Activated T-cell treated with anti-CD3 and anti-CD28 coated beads, Interleukin-2, amount 50 U/mL, for 24 hours (primary cell): ENCODE measurements around the gene RILPL1.
"Not testable (repeated sequence)": the region's sequence is repeated elsewhere in the genome, so short reads cannot be mapped to it uniquely, and the experiment has no call there.

Source experiments
- DNase-seq: peaks from one replicate; pipeline ENCODE4 v3.0.0-alpha.2; 2020
- H3K27ac Mint-ChIP-seq: 2 replicates; pipeline ENCODE4 v1.8.0; 2020; ENCODE audit warnings: mild to moderate bottlenecking, mixed read lengths
- H3K27me3 Mint-ChIP-seq: 2 replicates; pipeline ENCODE4 v1.8.0; 2020; ENCODE audit warnings: mixed read lengths
- H3K36me3 Mint-ChIP-seq: 2 replicates; pipeline ENCODE4 v1.8.0; 2020; ENCODE audit warnings: low read depth, mixed read lengths
- H3K4me1 Mint-ChIP-seq: 2 replicates; pipeline ENCODE4 v1.8.0; 2020; ENCODE audit warnings: low read depth, mixed read lengths
- H3K4me3 Mint-ChIP-seq: 2 replicates; pipeline ENCODE4 v1.8.0; 2020; ENCODE audit warnings: mild to moderate bottlenecking, moderate library complexity, mixed read lengths
- H3K9me3 Mint-ChIP-seq: 2 replicates; pipeline ENCODE4 v1.8.0; 2020; ENCODE audit warnings: mixed read lengths

RILPL1 gene, protein sequence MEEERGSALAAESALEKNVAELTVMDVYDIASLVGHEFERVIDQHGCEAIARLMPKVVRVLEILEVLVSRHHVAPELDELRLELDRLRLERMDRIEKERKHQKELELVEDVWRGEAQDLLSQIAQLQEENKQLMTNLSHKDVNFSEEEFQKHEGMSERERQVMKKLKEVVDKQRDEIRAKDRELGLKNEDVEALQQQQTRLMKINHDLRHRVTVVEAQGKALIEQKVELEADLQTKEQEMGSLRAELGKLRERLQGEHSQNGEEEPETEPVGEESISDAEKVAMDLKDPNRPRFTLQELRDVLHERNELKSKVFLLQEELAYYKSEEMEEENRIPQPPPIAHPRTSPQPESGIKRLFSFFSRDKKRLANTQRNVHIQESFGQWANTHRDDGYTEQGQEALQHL

DNA sequence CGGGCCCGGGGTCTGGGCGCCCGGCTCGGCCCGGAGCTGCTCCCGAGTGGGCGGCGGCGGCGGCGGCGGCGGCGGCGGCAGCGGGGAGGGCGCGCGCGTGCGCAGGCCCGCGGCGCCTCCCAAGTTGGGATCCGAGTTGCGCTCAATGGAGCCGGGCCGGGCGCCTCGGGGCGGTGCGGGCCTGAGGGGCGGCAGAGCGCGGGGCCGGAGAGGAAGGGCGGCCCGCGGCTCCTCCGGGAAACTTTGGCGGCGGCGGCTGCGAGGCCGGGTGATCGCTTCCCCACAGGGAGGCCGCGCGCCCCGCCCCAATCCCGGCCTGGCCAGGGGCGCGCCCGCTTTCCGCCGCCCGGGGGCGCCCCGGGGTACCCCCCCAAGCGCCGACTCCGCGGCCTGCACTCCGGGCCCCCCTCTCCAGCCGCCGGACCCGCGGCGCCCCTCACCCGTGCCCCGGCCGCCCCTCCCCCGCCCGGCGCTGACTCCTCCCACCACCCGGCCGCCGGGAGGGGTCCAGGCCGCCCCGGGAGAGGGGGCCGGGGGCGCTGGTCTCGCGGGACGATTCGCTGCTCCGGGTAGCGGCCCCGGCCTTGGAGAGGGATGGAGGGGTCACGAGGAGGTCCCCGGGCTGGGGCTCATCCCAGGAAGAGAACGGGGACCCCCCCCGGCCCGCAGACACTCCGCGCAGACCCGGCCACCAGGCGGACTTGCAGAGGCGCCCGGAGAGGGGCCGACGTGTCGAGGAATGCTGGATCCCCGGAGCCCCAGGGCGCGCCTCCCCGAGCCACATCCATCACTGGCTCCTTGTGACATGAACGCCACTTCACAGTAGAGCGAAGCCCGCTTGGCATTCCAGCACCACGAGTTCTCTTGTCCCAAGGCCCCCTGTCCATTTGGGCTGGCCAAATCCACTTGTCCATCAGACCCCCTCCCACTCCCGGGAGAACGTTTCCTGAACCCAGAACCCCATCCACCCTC lies at the start of gene RILPL1:
Gene RILPL1, minus strand, starts transcription at position 48 of the 972 bp plus-strand sequence. CDS start 237 bp downstream, outside the sequence.
- peak; percentile 79 for DNase-seq
- H3K36me3 Mint-ChIP-seq = no peaks in the 10 kb centered on the region
- peak within 1 kb of the TSS; percentile 85 for H3K27ac Mint-ChIP-seq
- no peaks in the 10 kb centered on the region for H3K9me3 Mint-ChIP-seq
- H3K27me3 Mint-ChIP-seq = peaks cover 5% of the 10 kb centered on the region
- H3K4me3 Mint-ChIP-seq = peak within 1 kb of the TSS; percentile 80
- H3K4me1 Mint-ChIP-seq = peaks cover 26% of the 10 kb centered on the region

DNA sequence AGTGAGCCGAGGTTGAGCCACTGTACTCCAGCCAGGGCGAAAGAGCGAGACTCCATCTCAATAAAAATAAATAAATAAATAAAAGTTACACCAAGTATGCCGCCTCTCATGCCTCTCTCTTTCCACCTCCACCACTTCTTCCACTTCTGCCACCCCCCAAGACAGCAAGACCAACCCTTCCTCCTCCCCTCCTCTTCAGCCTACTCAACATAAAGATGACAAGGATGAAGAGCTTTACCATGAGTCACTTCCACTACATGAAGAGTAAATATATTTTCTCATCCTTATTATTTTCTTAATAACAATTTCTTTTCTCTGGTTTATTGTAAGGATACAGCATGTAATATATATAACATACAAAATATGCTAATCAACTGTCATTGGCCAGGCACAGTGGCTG lies 47.3 kb upstream of the RILPL1 start:
- H3K27ac Mint-ChIP-seq = peak overlapping the region; percentile 8
- DNase-seq = no peak
- no peaks in the 10 kb centered on the region for H3K27me3 Mint-ChIP-seq
- peaks cover 21% of the 10 kb centered on the region for H3K4me1 Mint-ChIP-seq
- peaks cover 20% of the 10 kb centered on the region for H3K36me3 Mint-ChIP-seq
- H3K9me3 Mint-ChIP-seq = no peaks in the 10 kb centered on the region
- no peak overlapping the region for H3K4me3 Mint-ChIP-seq

DNA sequence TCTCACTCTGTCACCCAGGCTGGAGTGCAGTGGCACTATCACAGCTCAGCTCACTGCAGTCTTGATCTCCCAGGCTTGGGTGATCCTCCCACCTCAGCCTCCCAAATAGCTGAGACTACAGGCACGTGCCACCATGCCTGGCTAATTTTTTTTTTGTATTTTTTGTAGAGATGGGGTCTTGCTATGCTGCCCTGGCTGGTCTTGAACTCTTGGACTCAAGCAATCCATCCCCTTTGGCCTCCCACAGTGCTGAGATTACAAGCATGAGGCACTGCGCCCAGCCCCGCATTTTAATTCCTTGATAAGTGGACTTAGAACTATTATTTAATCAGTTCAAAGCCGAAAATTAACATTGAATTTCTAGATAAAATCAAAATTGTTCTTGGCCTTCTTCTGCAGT lies 45.3 kb upstream of the RILPL1 start:
- not testable (repeated sequence) for H3K9me3 Mint-ChIP-seq, H3K4me3 Mint-ChIP-seq, H3K27me3 Mint-ChIP-seq, DNase-seq, H3K36me3 Mint-ChIP-seq, H3K27ac Mint-ChIP-seq
- H3K4me1 Mint-ChIP-seq = peaks cover 14% of the 10 kb centered on the region

DNA sequence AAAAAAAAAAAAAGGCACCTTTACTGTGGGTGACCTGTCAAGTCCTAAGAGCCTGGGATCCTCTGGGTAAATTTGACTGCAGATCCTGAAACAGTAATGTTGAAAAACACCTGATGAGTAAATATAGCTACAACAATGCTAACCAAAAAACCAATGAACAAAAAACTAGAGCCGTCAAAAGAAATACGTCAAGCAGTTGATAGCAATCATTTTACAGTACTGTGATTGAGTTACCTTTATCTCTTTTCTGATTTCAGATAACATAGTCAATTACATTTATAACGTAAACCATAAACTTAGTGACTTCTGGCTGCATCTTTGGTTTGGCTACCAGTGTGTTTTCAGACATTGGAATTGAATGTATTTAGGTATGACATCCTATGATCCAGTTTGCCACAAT lies 44.7 kb upstream of the RILPL1 start:
- Mint-ChIP-seq H3K4me3 (no peak overlapping the region), H3K27ac (no peak overlapping the region), H3K4me1 (peaks cover 14% of the 10 kb centered on the region), H3K36me3 (peaks cover 1% of the 10 kb centered on the region), H3K9me3 (no peaks in the 10 kb centered on the region), H3K27me3 (no peaks in the 10 kb centered on the region)
- DNase-seq = no peak

DNA sequence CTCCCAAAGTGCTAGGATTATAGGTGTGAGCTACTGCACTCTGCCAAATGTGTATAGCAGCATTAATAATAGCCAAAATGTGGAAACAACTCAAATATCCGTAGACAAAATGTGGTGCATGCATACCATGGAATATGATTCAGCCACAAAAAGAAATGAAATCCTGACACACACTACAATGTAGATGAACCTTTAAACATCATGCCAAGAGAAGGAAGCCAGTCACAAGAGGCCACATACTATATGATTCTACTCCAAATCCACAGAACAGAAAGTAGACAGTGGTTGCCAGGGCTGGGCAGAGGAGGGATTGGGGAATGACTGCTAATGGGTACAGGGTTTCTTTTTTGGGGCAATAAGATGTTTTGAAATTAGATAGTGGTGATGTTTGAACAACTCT lies 43.1 kb upstream of the RILPL1 start:
- no peak overlapping the region for H3K4me3 Mint-ChIP-seq
- H3K27me3 Mint-ChIP-seq = no peaks in the 10 kb centered on the region
- H3K4me1 Mint-ChIP-seq = peaks cover 3% of the 10 kb centered on the region
- DNase-seq = no peak
- no peaks in the 10 kb centered on the region for H3K9me3 Mint-ChIP-seq
- H3K27ac Mint-ChIP-seq = no peak overlapping the region
- H3K36me3 Mint-ChIP-seq = no peaks in the 10 kb centered on the region

DNA sequence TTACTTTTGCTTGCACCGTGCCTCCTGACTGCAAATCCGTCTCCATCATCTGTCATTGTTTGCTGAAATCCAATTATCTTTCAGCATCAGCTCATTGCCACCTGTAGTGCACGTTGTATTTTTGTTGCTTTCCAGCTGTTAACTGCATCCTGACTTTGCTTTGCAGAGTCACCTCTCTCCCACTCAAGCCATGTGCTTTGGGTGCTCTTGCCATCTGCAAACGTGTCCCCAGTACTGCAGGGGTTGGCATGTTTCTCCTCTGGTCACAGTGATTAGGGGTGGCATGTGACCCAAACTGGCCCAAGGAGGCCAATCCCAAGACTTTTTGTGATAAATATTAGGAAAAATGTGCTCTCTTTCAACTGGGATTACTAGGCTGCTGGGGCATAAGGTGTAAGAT lies 40.4 kb upstream of the RILPL1 start:
- no peak overlapping the region for H3K27ac Mint-ChIP-seq
- H3K4me1 Mint-ChIP-seq = peaks cover 7% of the 10 kb centered on the region
- no peaks in the 10 kb centered on the region for H3K36me3 Mint-ChIP-seq

DNA sequence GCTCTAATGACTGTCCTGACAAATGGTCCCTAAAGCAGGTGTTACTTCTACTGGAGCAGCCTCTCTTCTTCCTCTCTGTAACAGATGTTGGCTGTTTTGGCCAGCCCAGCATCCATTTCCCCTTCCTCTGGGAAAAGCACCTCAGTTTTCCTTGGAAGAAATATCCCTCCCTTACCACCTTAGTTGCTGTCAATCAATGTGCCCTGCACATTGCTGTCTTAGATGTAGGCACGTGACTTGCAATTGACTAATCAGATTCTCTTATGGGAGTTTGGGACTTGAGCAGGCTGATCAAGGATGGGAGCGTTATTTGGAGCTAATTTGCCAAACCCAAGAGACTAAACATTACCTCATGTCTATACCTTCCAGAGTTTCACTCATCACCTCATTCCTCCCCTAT lies 38.9 kb upstream of the RILPL1 start:
- no peak overlapping the region for H3K27ac Mint-ChIP-seq
- no peaks in the 10 kb centered on the region for H3K36me3 Mint-ChIP-seq
- H3K4me1 Mint-ChIP-seq = peaks cover 7% of the 10 kb centered on the region
- DNase-seq = no peak
- H3K9me3 Mint-ChIP-seq = no peaks in the 10 kb centered on the region
- no peaks in the 10 kb centered on the region for H3K27me3 Mint-ChIP-seq
- H3K4me3 Mint-ChIP-seq = no peak overlapping the region

More for the DNA sequence above, 40.4 kb upstream of the RILPL1 start:
- Mint-ChIP-seq H3K9me3 (no peaks in the 10 kb centered on the region), H3K27me3 (no peaks in the 10 kb centered on the region), H3K4me3 (no peak overlapping the region)
- no peak for DNase-seq

DNA sequence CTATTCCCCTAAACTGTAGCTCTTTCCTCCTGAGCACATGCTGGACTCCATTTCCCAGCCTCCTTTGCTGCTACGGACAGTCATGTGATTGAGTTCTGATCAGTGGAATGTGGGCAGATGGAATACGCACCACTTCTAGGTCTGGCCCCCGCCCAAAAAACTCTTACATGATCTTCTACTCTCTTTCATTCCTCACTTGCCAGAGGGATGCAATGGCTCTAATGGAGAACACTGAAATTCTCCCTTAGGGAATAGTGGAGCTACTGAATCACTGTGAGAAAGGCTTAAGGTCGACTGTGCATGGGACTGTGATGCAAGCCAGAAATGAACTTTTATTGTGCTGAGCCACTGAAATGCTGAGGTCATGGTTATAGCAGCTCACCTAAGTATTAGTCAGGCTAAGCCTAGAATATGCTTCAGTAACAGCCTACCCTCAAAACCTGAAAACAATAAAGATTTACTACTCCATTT lies 37.9 kb upstream of the RILPL1 start:
- peaks cover 7% of the 10 kb centered on the region for H3K4me1 Mint-ChIP-seq
- H3K27me3 Mint-ChIP-seq = peaks cover 4% of the 10 kb centered on the region
- H3K36me3 Mint-ChIP-seq = no peaks in the 10 kb centered on the region
- H3K4me3 Mint-ChIP-seq = no peak overlapping the region
- DNase-seq = no peak
- no peaks in the 10 kb centered on the region for H3K9me3 Mint-ChIP-seq
- no peak overlapping the region for H3K27ac Mint-ChIP-seq

DNA sequence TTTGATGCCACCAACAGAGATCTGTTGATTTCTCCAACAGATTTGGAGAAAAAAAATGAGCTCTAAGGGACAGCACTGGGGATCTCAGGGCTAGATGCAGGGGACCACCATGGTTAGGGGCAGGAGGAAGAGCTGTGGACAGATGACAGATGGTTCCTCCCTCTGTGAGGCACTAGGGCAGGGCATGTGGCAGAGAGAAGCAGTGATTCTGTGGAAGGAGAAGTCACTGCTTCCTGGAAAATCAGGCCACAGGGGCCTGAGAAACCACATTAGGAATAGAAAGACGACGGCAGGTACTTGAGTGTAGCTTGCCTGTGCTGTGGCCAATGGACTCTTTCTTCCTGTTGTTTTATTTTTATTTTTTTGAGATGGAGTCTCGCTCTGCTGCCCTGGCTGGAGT lies 25.9 kb upstream of the RILPL1 start:
- H3K27me3 Mint-ChIP-seq = no peaks in the 10 kb centered on the region
- H3K4me1 Mint-ChIP-seq = no peaks in the 10 kb centered on the region
- H3K9me3 Mint-ChIP-seq = no peaks in the 10 kb centered on the region
- H3K27ac Mint-ChIP-seq = no peak overlapping the region
- H3K4me3 Mint-ChIP-seq = no peak overlapping the region
- no peaks in the 10 kb centered on the region for H3K36me3 Mint-ChIP-seq
- no peak for DNase-seq

DNA sequence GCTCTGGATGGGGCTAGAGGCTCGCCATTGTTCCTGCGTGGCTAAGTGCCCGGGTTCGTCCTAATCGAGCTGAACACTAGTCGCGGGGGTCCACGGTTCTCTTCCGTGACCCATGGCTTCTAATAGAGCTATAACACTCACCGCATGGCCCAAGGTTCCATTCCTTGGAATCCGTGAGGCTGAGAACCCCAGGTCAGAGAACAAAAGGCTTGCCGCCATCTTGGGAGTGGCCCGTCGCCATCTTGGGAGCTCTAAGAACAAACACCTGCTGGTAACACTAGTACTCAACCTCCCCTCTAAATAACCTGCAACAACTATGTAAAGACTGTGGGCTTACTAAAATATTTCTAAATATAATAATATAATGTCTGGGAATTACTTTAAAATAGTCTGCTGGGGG lies 25.0 kb upstream of the RILPL1 start:
- not testable (repeated sequence) for H3K27ac Mint-ChIP-seq, H3K27me3 Mint-ChIP-seq, H3K4me3 Mint-ChIP-seq, H3K9me3 Mint-ChIP-seq, DNase-seq, H3K36me3 Mint-ChIP-seq, H3K4me1 Mint-ChIP-seq

DNA sequence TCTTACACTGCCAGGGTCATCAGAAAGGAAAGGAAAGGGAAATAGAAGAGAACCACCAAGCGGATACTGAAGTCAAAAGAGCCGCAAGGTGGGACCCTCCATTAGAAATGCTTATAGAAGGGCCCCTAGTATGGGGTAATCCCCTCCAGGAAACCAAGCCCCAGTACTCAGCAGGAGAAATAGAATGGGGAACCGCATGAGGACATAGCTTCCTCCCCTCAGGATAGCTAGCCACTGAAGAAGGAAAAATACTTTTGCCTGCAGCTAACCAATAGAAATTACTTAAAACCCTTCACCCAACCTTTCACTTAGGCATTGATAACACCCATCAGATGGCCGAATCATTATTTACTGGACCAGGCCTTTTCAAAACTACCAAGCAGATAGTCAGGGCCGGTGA lies 21.3 kb upstream of the RILPL1 start:
- not testable (repeated sequence) for H3K27me3 Mint-ChIP-seq, H3K36me3 Mint-ChIP-seq, DNase-seq, H3K4me1 Mint-ChIP-seq, H3K9me3 Mint-ChIP-seq, H3K4me3 Mint-ChIP-seq, H3K27ac Mint-ChIP-seq

DNA sequence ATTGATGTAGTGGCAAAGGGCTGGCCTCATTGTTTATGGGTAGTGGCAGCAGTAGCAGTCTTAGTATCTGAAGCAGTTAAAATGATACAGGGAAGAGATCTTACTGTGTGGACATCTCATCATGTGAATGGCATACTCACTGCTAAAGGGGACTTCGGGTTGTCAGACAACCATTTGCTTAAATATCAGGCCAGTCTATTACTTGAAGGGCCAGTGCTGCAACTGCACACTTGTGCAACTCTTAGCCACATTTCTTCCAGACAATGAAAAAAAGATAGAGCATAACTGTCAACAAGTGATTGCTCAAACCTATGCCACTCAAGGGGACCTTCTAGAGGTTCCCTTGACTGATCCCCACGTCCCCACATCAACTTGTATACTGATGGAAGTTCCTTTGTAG lies 20.6 kb upstream of the RILPL1 start:
- not testable (repeated sequence) for H3K27me3 Mint-ChIP-seq, H3K9me3 Mint-ChIP-seq, DNase-seq, H3K27ac Mint-ChIP-seq, H3K4me1 Mint-ChIP-seq, H3K4me3 Mint-ChIP-seq, H3K36me3 Mint-ChIP-seq

DNA sequence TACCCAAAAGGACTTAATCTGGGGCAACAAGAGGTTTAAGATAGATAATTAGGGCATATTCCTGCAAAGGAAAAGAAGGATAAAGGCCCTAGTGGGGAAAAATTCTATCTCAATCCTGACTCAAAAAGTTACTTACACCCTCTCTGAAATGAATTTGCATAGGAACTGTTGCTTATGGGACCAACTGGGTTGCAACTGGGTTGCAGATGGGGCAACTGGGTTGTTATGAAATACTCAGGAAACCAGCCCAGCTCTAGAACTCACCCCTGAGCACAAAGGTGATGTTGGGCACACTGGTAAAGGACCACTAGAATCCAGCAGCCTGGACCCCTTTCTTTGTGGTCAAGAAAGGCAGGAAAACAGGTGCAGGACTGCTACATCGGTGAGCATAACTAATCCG lies 17.2 kb upstream of the RILPL1 start:
- H3K27ac Mint-ChIP-seq = no peak overlapping the region
- no peaks in the 10 kb centered on the region for H3K36me3 Mint-ChIP-seq
- H3K27me3 Mint-ChIP-seq = no peaks in the 10 kb centered on the region
- H3K4me1 Mint-ChIP-seq = no peaks in the 10 kb centered on the region
- no peak for DNase-seq
- H3K4me3 Mint-ChIP-seq = no peak overlapping the region
- no peaks in the 10 kb centered on the region for H3K9me3 Mint-ChIP-seq

DNA sequence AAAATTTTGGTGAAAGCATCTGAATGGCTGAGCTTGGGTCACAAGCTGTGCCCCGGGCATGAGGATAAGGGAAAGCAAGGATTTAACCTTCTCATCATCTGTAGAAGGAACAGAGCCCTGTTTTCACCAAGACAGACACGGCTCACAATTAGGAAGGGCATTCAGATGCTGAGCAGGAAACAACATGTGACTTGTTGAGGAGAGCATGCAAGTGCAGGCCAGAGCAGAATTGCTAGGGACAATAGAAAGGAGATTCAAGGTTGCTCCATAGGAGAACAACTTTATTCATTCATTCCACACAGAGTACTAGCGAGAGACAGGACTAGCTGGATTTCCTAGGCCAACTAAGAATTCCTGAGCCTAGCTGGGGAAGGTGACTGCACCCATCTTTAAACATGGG lies 14.6 kb upstream of the RILPL1 start:
- Mint-ChIP-seq H3K9me3 (no peaks in the 10 kb centered on the region), H3K4me3 (no peak overlapping the region), H3K27me3 (no peaks in the 10 kb centered on the region), H3K4me1 (no peaks in the 10 kb centered on the region), H3K27ac (no peak overlapping the region), H3K36me3 (no peaks in the 10 kb centered on the region)
- no peak for DNase-seq

DNA sequence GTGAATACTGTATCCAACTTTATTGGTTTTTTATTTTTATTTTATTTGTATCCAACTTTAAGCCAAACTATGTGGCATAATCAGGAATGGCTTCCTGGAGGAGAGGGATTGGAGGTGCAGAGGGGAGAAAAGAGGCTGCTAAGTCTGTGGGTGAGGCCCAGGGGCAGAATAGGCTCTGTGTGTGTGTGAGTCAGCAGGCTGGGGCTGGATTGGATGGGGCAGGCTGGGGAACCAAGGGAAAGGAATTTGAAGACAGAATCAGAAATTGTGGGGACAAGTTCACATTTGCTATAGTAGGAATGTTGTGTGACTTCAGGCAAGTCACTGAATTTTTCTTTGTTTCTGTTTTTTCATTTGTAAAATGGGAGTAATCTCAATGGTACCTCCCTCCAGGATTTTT lies 12.8 kb upstream of the RILPL1 start:
- Mint-ChIP-seq H3K4me3 (no peak overlapping the region), H3K27ac (no peak overlapping the region), H3K9me3 (no peaks in the 10 kb centered on the region), H3K36me3 (no peaks in the 10 kb centered on the region), H3K4me1 (no peaks in the 10 kb centered on the region), H3K27me3 (no peaks in the 10 kb centered on the region)
- no peak for DNase-seq
